Keratinocyte (primary cell): ENCODE data around the gene ATF3. TPM values are rescaled to one million over a fixed set of nuclear protein-coding genes. Genes with fewer than 3 reads are reported as not detected.

ENCODE experiments used
- DNase-seq: peaks from one replicate; pipeline ENCODE4 v3.0.0-alpha.2; 2011; ENCODE audit warnings: low read depth, missing footprints, low spot score
- FAIRE-seq: peaks from 2 replicates; lab custom pipeline; 2011; peaks lifted over from hg19 to GRCh38; lab: Jason Lieb, UNC
- H2AFZ ChIP-seq: 2 replicates; pipeline ENCODE4 v1.6.0; 2012; ENCODE audit warnings: low read length, control low read depth, inconsistent platforms; ENCODE audit not compliant: control insufficient read depth
- H3K27ac ChIP-seq: 2 replicates; pipeline ENCODE4 v1.5.1; 2011; ENCODE audit warnings: low read length; ENCODE audit not compliant: control insufficient read depth, insufficient read depth
- H3K27me3 ChIP-seq: 3 replicates; pipeline ENCODE4 v1.6.0; 2011; ENCODE audit warnings: low read length; ENCODE audit not compliant: control insufficient read depth, insufficient read depth; ENCODE audit errors: extremely low read depth
- H3K36me3 ChIP-seq, 2 experiments: 2 replicates in 1 of 2; 3 replicates in 1 of 2; pipeline ENCODE4 v1.5.1; 2011; ENCODE audit warnings: low read length in 2 of 2, mild to moderate bottlenecking in 1 of 2; ENCODE audit not compliant: control insufficient read depth in 2 of 2, insufficient read depth in 2 of 2; ENCODE audit errors: extremely low read depth in 1 of 2
- H3K4me1 ChIP-seq: 3 replicates; pipeline ENCODE4 v1.5.1; 2011; ENCODE audit warnings: low read length; ENCODE audit not compliant: control insufficient read depth, insufficient read depth; ENCODE audit errors: extremely low read depth
- H3K4me2 ChIP-seq: 3 replicates; pipeline ENCODE4 v1.6.0; 2011; ENCODE audit warnings: low read depth, low read length; ENCODE audit not compliant: control insufficient read depth, insufficient read depth; ENCODE audit errors: extremely low read depth
- H3K4me3 ChIP-seq, 3 experiments: fragments of 200-600 bp in 1 of 3; sonication (generic) in 1 of 3; 2 replicates in 2 of 3; 3 replicates in 1 of 3; pipeline ENCODE4 v1.5.1; 2011 to 2016; ENCODE audit warnings: low read length in 3 of 3, mild to moderate bottlenecking in 3 of 3, control low read depth in 2 of 3, inconsistent platforms in 1 of 3, low read depth in 1 of 3, mixed read lengths in 1 of 3, mixed run types in 1 of 3, moderate library complexity in 1 of 3; ENCODE audit not compliant: control insufficient read depth in 2 of 3, insufficient read depth in 2 of 3; ENCODE audit errors: extremely low read depth in 1 of 3
- H3K79me2 ChIP-seq: 2 replicates; pipeline ENCODE4 v1.6.0; 2012; ENCODE audit warnings: low read length; ENCODE audit not compliant: control insufficient read depth, insufficient read depth
- H3K9ac ChIP-seq: 3 replicates; pipeline ENCODE4 v1.6.0; 2011; ENCODE audit warnings: low read length; ENCODE audit not compliant: control insufficient read depth, insufficient read depth; ENCODE audit errors: extremely low read depth
- H3K9me1 ChIP-seq: 3 replicates; pipeline ENCODE4 v1.6.0; 2011; ENCODE audit warnings: low read length; ENCODE audit not compliant: control insufficient read depth, insufficient read depth; ENCODE audit errors: extremely low read depth
- H3K9me3 ChIP-seq: 2 replicates; pipeline ENCODE4 v1.5.1; 2012; ENCODE audit warnings: low read depth, low read length; ENCODE audit not compliant: control insufficient read depth
- H4K20me1 ChIP-seq: 3 replicates; pipeline ENCODE4 v1.6.0; 2011; ENCODE audit warnings: low read length; ENCODE audit not compliant: control insufficient read depth, insufficient read depth; ENCODE audit errors: extremely low read depth
- EZH2 ChIP-seq: IDR thresholded peaks from one replicate; pipeline ENCODE4 v1.6.1; 2012; ENCODE audit warnings: inconsistent platforms, mild to moderate bottlenecking, low read length, moderate library complexity
- dilution Hi-C: fragments of 300-500 bp; cut with MboI; formaldehyde crosslinking; loops from one replicate; pipeline ENCODE4 v1.7.0; 2020; ENCODE audit warnings: low sequenced_read_pairs; ENCODE audit not compliant: extremely low pct_ligation_motif_present
- polyA plus RNA-seq, 5 experiments: library from polyadenylated mRNA; depleted of rRNA in 3 of 5; stranded (reverse) in 3 of 5; stranded (forward) in 1 of 5; unstranded in 1 of 5; fragments of >200 nt; gene quantifications; 1 replicate in 1 of 5; 2 replicates in 3 of 5; 3 replicates in 1 of 5; pipeline versions ENCODE4 v1.2.1 to v1.2.3, GENCODE V29; 2011 to 2012; ENCODE audit warnings: missing spikeins in 2 of 5, low read depth in 1 of 5, low replicate concordance in 1 of 5
- TF ChIP-seq, protein P1 (sequence below), 3 experiments: IDR thresholded peaks in 1 of 3; conservative IDR thresholded peaks in 1 of 3; optimal IDR thresholded peaks in 1 of 3; 2 replicates in 2 of 3; 3 replicates in 1 of 3; pipeline versions ENCODE3 to v1.5.1; 2011; ENCODE audit warnings: low read length in 3 of 3, mild to moderate bottlenecking in 3 of 3, moderate library complexity in 2 of 3, control low read depth in 1 of 3, inconsistent platforms in 1 of 3; ENCODE audit not compliant: insufficient read depth in 2 of 3; ENCODE audit errors: extremely low read depth in 1 of 3

The ATF3 gene
- polyA plus RNA-seq, 1 donor (not counting 4 experiments of a cell fraction or from before 2014, with no cell fraction given) = 45.1 TPM

DNA sequence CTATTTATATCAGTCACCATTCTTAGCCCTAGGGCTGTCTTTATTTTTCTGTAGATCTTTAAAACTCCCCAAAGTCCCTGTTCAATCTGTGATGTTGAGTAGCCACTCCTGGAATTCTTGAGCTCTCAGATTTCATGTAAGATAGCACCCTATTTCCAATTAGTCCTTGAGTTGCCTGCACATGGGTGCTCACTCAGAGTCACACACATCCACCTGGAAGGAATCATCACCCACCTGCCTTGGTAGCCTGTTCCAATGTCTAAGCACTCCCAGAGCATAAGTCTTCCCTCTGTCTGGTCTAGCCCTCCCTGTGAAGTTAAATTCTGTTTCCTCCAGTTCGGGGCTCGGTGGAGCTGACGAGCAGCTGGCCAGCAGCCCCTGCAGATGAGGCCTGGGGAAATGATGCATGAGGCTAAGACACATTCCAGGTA lies 14.7 kb upstream of the ATF3 start:
- Histone ChIP-seq H3K9ac (no peak overlapping the region), H4K20me1 (no peaks in the 10 kb centered on the region), H3K4me3 (no peak overlapping the region), H3K27ac (no peak overlapping the region), H3K4me2 (no peak overlapping the region), H3K27me3 (no peaks in the 10 kb centered on the region), H3K4me1 (peaks cover 15% of the 10 kb centered on the region), H3K79me2 (no peaks in the 10 kb centered on the region), H2AFZ (no peak overlapping the region), H3K9me3 (no peaks in the 10 kb centered on the region), H3K9me1 (no peaks in the 10 kb centered on the region), H3K36me3 (no peaks in the 10 kb centered on the region)
- TF ChIP-seq, protein P1, sequence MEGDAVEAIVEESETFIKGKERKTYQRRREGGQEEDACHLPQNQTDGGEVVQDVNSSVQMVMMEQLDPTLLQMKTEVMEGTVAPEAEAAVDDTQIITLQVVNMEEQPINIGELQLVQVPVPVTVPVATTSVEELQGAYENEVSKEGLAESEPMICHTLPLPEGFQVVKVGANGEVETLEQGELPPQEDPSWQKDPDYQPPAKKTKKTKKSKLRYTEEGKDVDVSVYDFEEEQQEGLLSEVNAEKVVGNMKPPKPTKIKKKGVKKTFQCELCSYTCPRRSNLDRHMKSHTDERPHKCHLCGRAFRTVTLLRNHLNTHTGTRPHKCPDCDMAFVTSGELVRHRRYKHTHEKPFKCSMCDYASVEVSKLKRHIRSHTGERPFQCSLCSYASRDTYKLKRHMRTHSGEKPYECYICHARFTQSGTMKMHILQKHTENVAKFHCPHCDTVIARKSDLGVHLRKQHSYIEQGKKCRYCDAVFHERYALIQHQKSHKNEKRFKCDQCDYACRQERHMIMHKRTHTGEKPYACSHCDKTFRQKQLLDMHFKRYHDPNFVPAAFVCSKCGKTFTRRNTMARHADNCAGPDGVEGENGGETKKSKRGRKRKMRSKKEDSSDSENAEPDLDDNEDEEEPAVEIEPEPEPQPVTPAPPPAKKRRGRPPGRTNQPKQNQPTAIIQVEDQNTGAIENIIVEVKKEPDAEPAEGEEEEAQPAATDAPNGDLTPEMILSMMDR (optimal IDR thresholded peaks at IDR 0.05 in 1 of 3, IDR thresholded peaks at IDR 0.05 in 1 of 3, conservative IDR thresholded peaks at IDR 0.05 in 1 of 3; ENCODE audit: extremely low read depth in 1 of 3, insufficient read depth in 2 of 3, low read length in 3 of 3) = no peak
- no peak for TF ChIP-seq EZH2
- no peak for DNase-seq
- FAIRE-seq = no peak
- dilution Hi-C loops = no loop called here

DNA sequence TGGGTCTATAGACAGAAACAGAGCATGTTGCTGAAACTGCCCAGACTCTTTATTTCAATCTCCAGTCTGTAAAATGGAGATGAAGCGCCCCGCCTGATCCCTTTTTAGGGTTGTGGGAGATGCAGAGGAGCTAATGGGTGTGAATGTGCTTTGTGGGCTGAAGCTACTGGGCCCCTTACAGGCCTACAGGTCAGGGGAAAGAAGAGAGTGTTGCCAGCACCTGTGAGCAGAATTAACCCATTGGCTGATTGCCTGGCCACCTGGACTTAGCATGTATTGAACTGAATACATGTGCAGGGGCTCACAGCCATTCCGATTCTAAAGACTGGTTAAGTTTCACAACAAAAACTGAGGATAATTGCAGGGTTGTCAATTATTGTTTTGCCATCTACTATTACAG lies 13.9 kb upstream of the ATF3 start:
- no peak for FAIRE-seq
- H3K4me2 ChIP-seq = no peak overlapping the region
- dilution Hi-C loops = no loop called here

More for the DNA sequence above, 13.9 kb upstream of the ATF3 start:
- Histone ChIP-seq H3K9me3 (no peaks in the 10 kb centered on the region), H3K4me1 (peaks cover 15% of the 10 kb centered on the region), H3K9me1 (no peaks in the 10 kb centered on the region), H3K27me3 (no peaks in the 10 kb centered on the region), H3K36me3 (no peaks in the 10 kb centered on the region), H3K79me2 (no peaks in the 10 kb centered on the region), H4K20me1 (no peaks in the 10 kb centered on the region), H3K4me3 (no peak overlapping the region), H3K27ac (no peak overlapping the region), H3K9ac (no peak overlapping the region), H2AFZ (no peak overlapping the region)
- TF ChIP-seq EZH2 = no peak
- TF ChIP-seq, protein P1 (optimal IDR thresholded peaks at IDR 0.05 in 1 of 3, IDR thresholded peaks at IDR 0.05 in 1 of 3, conservative IDR thresholded peaks at IDR 0.05 in 1 of 3; ENCODE audit: extremely low read depth in 1 of 3, insufficient read depth in 2 of 3, low read length in 3 of 3) = no peak
- DNase-seq = no peak
